Lower leg skin (tissue), 4 donors: ENCODE results near the gene DHX38. TPM values are rescaled to one million over a fixed set of nuclear protein-coding genes. Genes with fewer than 3 reads are reported as not detected.
A peak's percentile ranks its signal among the peaks of the same experiment; 100 is the strongest.

Experiments used
- DNase-seq, 2 donors: peaks; one replicate each; pipeline ENCODE4 v3.0.0-alpha.2; 2019; ENCODE audit warnings: low spot score in 2 of 2
- H3K4me3 ChIP-seq: fragments of 200-600 bp; sonication (generic); 2 replicates; pipeline ENCODE4 v1.5.1; 2017; ENCODE audit warnings: mild to moderate bottlenecking, low read depth; ENCODE audit not compliant: poor library complexity, severe bottlenecking
- CTCF ChIP-seq, 3 donors: fragments of 450-650 bp; IDR thresholded peaks; one replicate each; pipeline ENCODE4 v1.5.1; 2016; ENCODE audit warnings: antibody characterized with exemption in 3 of 3, mild to moderate bottlenecking in 3 of 3, moderate library complexity in 2 of 3
- POLR2A ChIP-seq, 2 donors: fragments of 450-650 bp; IDR thresholded peaks; one replicate each; pipeline ENCODE4 v1.6.1; 2016 to 2017; ENCODE audit warnings: antibody characterized with exemption in 2 of 2, mild to moderate bottlenecking in 1 of 2, moderate library complexity in 1 of 2
- WGBS, 2 donors: methylation state at CpG; one replicate each; pipeline ENCODE4 v1.1.5; 2018; 5-methylcytosine and 5-hydroxymethylcytosine counted together
- intact Hi-C: fragments of 100-400 bp; cut with DNase I; formaldehyde crosslinking; loops from one replicate; pipeline ENCODE4 v1.15.0; 2023; ENCODE audit warnings: low total_unique reads
- total RNA-seq, 4 donors: library from RNA; depleted of rRNA; stranded (reverse); fragments of >200 nt; gene quantifications; one replicate each; pipeline ENCODE4 v1.1.0, GENCODE V29; 2016

DHX38 gene
- total RNA-seq, 4 donors from 2014 or later = 47.1 to 93.4 (median 51.2) TPM

GRCh38 chr16:72083778-72084404 is 9.8 kb upstream of the DHX38 start:
- WGBS, 2 donors = 57 to 63% methylated on average over 3 of the region's 3 CpGs
- intact Hi-C loops = no loop called here
- DNase-seq = no peak
- TF ChIP-seq CTCF (IDR thresholded peaks at IDR 0.05) (no peak), POLR2A (IDR thresholded peaks at IDR 0.05) (no peak)
- H3K4me3 ChIP-seq = no peak overlapping the region

- no peak for DNase-seq
- intact Hi-C loops = no loop called here
- no peak overlapping the region for H3K4me3 ChIP-seq
- WGBS, 2 donors = 95 to 97% methylated on average over 10 of the region's 10 CpGs
- TF ChIP-seq CTCF (IDR thresholded peaks at IDR 0.05) (no peak), POLR2A (IDR thresholded peaks at IDR 0.05) (no peak)
These were observed 9.2 kb upstream of the DHX38 start for GRCh38 chr16:72084445-72084844.

GRCh38 chr16:72085002-72085401 is 8.6 kb upstream of the DHX38 start:
- intact Hi-C loops = no loop called here
- H3K4me3 ChIP-seq = no peak overlapping the region
- DNase-seq = no peak
- TF ChIP-seq CTCF (IDR thresholded peaks at IDR 0.05) (no peak), POLR2A (IDR thresholded peaks at IDR 0.05) (no peak)
- 91 to 92% methylated on average over 2 of the region's 2 CpGs for WGBS, 2 donors

- WGBS, 2 donors = 78 to 83% methylated on average over 3 of the region's 3 CpGs
- intact Hi-C loops = no loop called here
- no peak overlapping the region for H3K4me3 ChIP-seq
- TF ChIP-seq POLR2A (IDR thresholded peaks at IDR 0.05) (no peak), CTCF (IDR thresholded peaks at IDR 0.05) (no peak)
- no peak for DNase-seq
These were observed 2.4 kb upstream of the DHX38 start for GRCh38 chr16:72091217-72091616.

- TF ChIP-seq POLR2A (IDR thresholded peaks at IDR 0.05) (no peak), CTCF (IDR thresholded peaks at IDR 0.05) (no peak)
- 0 to 1% methylated on average over 22 of the region's 22 CpGs for WGBS, 2 donors
- intact Hi-C loops = no loop called here
- DNase-seq = no peak
- H3K4me3 ChIP-seq = peak overlapping the region; percentile 93
These were observed 707 bp upstream of the DHX38 start for GRCh38 chr16:72092832-72093447.

- no peak for TF ChIP-seq CTCF (IDR thresholded peaks at IDR 0.05)
- TF ChIP-seq POLR2A (IDR thresholded peaks at IDR 0.05) = no peak
- DNase-seq = no peak
- peak overlapping the region; percentile 80 for H3K4me3 ChIP-seq
- intact Hi-C loops = no loop called here
- 0 to 3% methylated on average over 11 of the region's 11 CpGs for WGBS, 2 donors
These were observed 591 bp downstream of the DHX38 start for GRCh38 chr16:72094266-72094610.
